Tibial artery (tissue), 4 donors: ENCODE results near the gene POLE4.

ENCODE experiments used
- DNase-seq, 2 donors: peaks; one replicate each; pipeline ENCODE4 v3.0.0-alpha.2; 2019
- H3K27ac ChIP-seq, 2 donors: fragments of 200-600 bp; sonication (generic) in 1 of 2; 1 replicate in 1 of 2; 2 replicates in 1 of 2; pipeline ENCODE4 v1.5.1; 2018 to 2019; ENCODE audit warnings: mild to moderate bottlenecking in 1 of 2
- H3K27me3 ChIP-seq, 2 donors: fragments of 200-600 bp; sonication (generic) in 1 of 2; one replicate each; pipeline versions ENCODE4 v1.5.1 to v1.6.0; 2016 to 2019
- H3K36me3 ChIP-seq, 3 donors: fragments of 200-600 bp; sonication (generic) in 2 of 3; one replicate each; pipeline ENCODE4 v1.5.1; 2016 to 2019; ENCODE audit warnings: mild to moderate bottlenecking in 2 of 3
- H3K4me1 ChIP-seq, 4 donors: fragments of 200-600 bp; sonication (generic) in 2 of 4; 1 replicate in 3 of 4; 2 replicates in 1 of 4; pipeline ENCODE4 v1.5.1; 2016 to 2019
- H3K4me3 ChIP-seq, 2 donors: fragments of 200-600 bp; sonication (generic) in 1 of 2; 1 replicate in 1 of 2; 2 replicates in 1 of 2; pipeline ENCODE4 v1.5.1; 2018 to 2019; ENCODE audit warnings: mild to moderate bottlenecking in 2 of 2
- H3K9me3 ChIP-seq, 3 donors: fragments of 200-600 bp; sonication (generic) in 1 of 3; one replicate each; pipeline ENCODE4 v1.5.1; 2016 to 2019
- intact Hi-C: fragments of 100-400 bp; cut with DNase I; formaldehyde crosslinking; loops from one replicate; pipeline ENCODE4 v1.15.0; 2023; ENCODE audit warnings: low total_unique reads
- TF ChIP-seq, protein P1 (sequence below), 2 experiments: fragments of 200-600 bp in 1 of 2; fragments of 450-650 bp in 1 of 2; IDR thresholded peaks; one replicate each; pipeline ENCODE4 v1.5.1; 2017 to 2019; ENCODE audit warnings: antibody characterized with exemption in 2 of 2, mild to moderate bottlenecking in 1 of 2, moderate library complexity in 1 of 2

Gene POLE4

DNA sequence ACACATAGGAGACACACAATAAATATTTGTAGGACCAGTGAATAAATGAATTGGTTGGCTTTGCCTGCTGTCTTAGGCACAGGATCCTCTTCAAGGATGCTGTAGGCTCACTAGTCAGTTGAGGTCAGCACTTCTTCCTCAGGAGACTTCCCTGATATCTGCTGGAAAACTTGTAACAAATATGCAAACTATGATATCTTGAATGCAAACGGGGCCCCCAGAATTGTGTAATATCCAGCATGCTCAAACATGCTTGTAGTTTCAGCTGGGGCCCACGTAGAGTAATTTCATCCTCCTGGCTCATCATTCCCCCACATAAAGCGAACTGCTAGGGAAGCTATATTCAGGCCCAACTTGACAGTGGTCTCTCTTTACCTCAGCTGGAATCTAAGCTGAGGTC, 43.6 kb downstream of the POLE4 start:
- intact Hi-C loops = no loop called here
- Histone ChIP-seq H3K9me3 (no peaks in the 10 kb centered on the region), H3K27ac (no peak overlapping the region), H3K27me3 (no peaks in the 10 kb centered on the region), H3K4me3 (no peak overlapping the region), H3K4me1 (no peaks in the 10 kb centered on the region), H3K36me3 (peaks cover 0 to 4% (median 0%) of the 10 kb centered on the region in 3 donors)
- no peak for DNase-seq
- TF ChIP-seq, protein P1, sequence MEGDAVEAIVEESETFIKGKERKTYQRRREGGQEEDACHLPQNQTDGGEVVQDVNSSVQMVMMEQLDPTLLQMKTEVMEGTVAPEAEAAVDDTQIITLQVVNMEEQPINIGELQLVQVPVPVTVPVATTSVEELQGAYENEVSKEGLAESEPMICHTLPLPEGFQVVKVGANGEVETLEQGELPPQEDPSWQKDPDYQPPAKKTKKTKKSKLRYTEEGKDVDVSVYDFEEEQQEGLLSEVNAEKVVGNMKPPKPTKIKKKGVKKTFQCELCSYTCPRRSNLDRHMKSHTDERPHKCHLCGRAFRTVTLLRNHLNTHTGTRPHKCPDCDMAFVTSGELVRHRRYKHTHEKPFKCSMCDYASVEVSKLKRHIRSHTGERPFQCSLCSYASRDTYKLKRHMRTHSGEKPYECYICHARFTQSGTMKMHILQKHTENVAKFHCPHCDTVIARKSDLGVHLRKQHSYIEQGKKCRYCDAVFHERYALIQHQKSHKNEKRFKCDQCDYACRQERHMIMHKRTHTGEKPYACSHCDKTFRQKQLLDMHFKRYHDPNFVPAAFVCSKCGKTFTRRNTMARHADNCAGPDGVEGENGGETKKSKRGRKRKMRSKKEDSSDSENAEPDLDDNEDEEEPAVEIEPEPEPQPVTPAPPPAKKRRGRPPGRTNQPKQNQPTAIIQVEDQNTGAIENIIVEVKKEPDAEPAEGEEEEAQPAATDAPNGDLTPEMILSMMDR (IDR thresholded peaks at IDR 0.05) = no peak

DNA sequence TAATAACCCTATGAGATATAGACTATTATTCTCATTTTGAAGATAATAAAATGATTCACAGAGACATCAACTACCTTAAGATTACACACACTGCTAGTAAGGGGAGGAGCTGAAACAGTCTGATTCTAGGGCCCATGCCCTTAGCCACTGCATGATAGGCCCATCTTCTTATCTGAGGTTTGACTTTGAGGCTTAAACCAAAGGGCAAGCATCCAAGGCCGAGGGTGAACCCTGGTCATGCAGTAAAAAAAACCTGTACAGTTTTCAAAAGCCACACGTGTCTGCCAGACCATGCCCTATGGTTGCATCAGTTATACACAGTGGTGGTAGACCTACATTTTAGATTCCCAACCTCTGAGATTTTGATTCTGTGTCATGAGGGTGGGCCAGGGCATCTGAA, 44.8 kb downstream of the POLE4 start:
- H3K4me3 ChIP-seq = no peak overlapping the region
- no peak for DNase-seq
- TF ChIP-seq, protein P1 (IDR thresholded peaks at IDR 0.05) = no peak
- no peak overlapping the region for H3K27ac ChIP-seq
- no peaks in the 10 kb centered on the region for H3K36me3 ChIP-seq
- no peaks in the 10 kb centered on the region for H3K27me3 ChIP-seq
- intact Hi-C loops = no loop called here
- no peaks in the 10 kb centered on the region for H3K9me3 ChIP-seq
- no peaks in the 10 kb centered on the region for H3K4me1 ChIP-seq

DNA sequence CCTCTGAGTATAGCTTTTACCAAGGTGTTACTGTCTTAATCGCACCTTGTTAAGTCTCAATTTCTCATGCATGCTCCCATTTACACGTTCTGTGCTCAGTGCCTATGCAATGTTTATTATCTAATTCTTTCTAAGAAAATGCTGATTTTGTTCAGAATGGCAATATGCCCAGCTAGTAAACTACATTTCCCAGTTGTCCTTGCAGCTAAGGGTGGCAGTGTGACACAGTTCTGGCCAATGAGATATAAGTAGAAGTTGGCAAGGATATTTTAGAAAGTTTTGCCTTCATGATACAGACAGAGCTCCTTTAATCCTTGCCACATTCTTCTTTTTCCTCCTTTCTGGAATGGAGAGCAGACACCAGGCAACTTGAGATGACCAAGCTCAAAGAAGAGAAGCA, 45.3 kb downstream of the POLE4 start:
- H3K4me3 ChIP-seq = no peak overlapping the region
- intact Hi-C loops = no loop called here
- no peak overlapping the region for H3K27ac ChIP-seq
- no peaks in the 10 kb centered on the region for H3K9me3 ChIP-seq
- no peak for DNase-seq
- no peaks in the 10 kb centered on the region for H3K27me3 ChIP-seq
- H3K4me1 ChIP-seq = no peaks in the 10 kb centered on the region
- TF ChIP-seq, protein P1 (IDR thresholded peaks at IDR 0.05) = no peak
- H3K36me3 ChIP-seq = no peaks in the 10 kb centered on the region

DNA sequence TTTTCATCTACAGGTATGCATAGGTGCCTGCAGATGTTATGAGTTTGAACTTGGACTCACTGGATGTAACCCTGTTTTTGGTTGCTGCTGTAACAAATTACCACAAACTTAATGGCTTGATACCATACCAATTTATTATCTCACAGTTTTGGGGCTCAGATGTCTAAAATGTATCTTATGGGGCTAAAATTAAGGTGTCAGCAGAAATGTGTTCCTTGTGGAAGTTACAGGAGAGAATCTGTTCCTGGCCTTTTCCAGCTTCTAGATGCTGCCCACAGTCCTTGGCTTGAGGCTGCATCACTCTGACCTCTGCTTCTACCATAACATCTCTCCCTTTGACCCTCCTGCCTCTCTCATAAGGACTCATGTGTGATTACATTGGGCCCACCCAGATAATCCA, 47.6 kb downstream of the POLE4 start:
- no peak for DNase-seq
- Histone ChIP-seq H3K27ac (no peak overlapping the region), H3K27me3 (no peaks in the 10 kb centered on the region), H3K4me1 (no peaks in the 10 kb centered on the region), H3K9me3 (no peaks in the 10 kb centered on the region), H3K36me3 (no peaks in the 10 kb centered on the region), H3K4me3 (no peak overlapping the region)
- TF ChIP-seq, protein P1 (IDR thresholded peaks at IDR 0.05) = no peak
- intact Hi-C loops = no loop called here

DNA sequence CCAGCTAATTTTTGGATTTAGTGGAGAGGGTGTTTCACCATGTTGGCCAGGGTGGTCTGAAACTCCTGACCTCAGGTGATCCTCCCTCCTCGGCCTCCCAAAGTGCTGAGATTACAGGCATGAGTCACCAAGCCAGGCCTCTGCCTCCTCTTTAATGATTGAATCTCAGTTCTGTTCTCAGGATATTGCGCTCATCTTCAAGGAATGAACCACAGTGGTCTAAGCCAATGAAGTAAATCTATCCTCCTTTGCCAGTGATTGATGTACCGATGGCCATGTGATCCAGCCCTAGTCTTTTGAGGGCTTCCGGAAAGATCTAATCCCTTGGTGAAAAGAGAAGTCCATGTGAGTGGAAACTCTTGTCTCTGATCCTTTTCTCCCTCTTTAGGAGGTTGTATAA, 48.6 kb downstream of the POLE4 start:
- intact Hi-C loops = no loop called here

More for the DNA sequence above, 48.6 kb downstream of the POLE4 start:
- H3K27me3 ChIP-seq = no peaks in the 10 kb centered on the region
- no peak overlapping the region for H3K27ac ChIP-seq
- TF ChIP-seq, protein P1 (IDR thresholded peaks at IDR 0.05) = no peak
- no peaks in the 10 kb centered on the region for H3K9me3 ChIP-seq
- no peaks in the 10 kb centered on the region for H3K4me1 ChIP-seq
- DNase-seq = no peak
- no peaks in the 10 kb centered on the region for H3K36me3 ChIP-seq
- H3K4me3 ChIP-seq = no peak overlapping the region
